A673 (cell line): ENCODE measurements around the gene CDIPT.

ENCODE experiments used
- EZH2 ChIP-seq: fragments of 200-600 bp; sonication (generic); IDR thresholded peaks from 2 replicates; pipeline ENCODE4 v1.6.1; 2017; ENCODE audit warnings: borderline replicate concordance, low read depth, mild to moderate bottlenecking, mixed read lengths, antibody characterized with exemption, low read length; ENCODE audit not compliant: poor library complexity, severe bottlenecking
- TF ChIP-seq, protein P1 (sequence below): fragments of 300-800, 200-600 bp; sonication (generic); conservative IDR thresholded peaks from 2 replicates; pipeline ENCODE4 v1.5.1; 2017; ENCODE audit warnings: low read depth, mild to moderate bottlenecking, antibody characterized with exemption, low read length, moderate library complexity, mixed read lengths

DNA sequence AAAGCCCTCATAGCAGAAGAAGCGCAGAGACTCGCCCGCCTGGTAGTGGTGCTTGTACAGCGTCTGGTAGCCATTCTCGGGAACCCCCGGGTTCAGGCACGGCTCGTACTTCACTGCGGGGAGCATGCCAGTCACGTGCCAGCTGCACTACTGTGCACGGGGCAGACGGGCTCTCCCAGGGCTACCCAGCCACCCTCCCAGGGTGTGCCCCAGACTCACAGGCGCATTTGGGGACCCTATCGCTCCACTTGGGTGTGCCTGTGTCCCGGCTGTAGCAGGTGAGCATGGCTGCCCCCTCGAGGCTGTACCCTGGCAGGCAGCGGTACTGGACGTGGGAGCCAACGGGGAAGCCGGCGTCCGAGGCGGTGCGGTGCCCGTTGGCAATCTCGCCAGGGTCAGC, 10.3 kb upstream of the CDIPT start:
- TF ChIP-seq, protein P1, sequence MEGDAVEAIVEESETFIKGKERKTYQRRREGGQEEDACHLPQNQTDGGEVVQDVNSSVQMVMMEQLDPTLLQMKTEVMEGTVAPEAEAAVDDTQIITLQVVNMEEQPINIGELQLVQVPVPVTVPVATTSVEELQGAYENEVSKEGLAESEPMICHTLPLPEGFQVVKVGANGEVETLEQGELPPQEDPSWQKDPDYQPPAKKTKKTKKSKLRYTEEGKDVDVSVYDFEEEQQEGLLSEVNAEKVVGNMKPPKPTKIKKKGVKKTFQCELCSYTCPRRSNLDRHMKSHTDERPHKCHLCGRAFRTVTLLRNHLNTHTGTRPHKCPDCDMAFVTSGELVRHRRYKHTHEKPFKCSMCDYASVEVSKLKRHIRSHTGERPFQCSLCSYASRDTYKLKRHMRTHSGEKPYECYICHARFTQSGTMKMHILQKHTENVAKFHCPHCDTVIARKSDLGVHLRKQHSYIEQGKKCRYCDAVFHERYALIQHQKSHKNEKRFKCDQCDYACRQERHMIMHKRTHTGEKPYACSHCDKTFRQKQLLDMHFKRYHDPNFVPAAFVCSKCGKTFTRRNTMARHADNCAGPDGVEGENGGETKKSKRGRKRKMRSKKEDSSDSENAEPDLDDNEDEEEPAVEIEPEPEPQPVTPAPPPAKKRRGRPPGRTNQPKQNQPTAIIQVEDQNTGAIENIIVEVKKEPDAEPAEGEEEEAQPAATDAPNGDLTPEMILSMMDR, result no peak
- no peak for TF ChIP-seq EZH2
